K562 (cell line): ENCODE measurements around the gene RAB40B. TPM values are rescaled to one million over a fixed set of nuclear protein-coding genes. Genes with fewer than 3 reads are reported as not detected.
A peak's percentile ranks its signal among the peaks of the same experiment; 100 is the strongest.
"Not testable (repeated sequence)": the region's sequence is repeated elsewhere in the genome, so short reads cannot be mapped to it uniquely, and the experiment has no call there.

ENCODE experiments used
- ATAC-seq: fragments of 200-7000 bp; cut with Tn5 transposase; 3 replicates; pipeline ENCODE4 v1.9.1; 2020; ENCODE audit warnings: moderate library complexity
- BruUV-seq: library from RNA; stranded (reverse); fragments of 400-500 nt; replicated peaks from 2 replicates; lab custom pipeline; 2021; lab: Mats Ljungman, UMichigan
- CTCF ChIA-PET: fragments of 300-600 bp; formaldehyde crosslinking; extraction: SDS; loops from one replicate; lab custom pipeline; 2021; ENCODE audit warnings: low intra/inter-chr PET ratio; lab: Yijun Ruan, JAX
- POLR2A ChIA-PET: fragments of 300-600, 350-650 bp; sonication (Branson Sonifier 250); formaldehyde crosslinking; extraction: SDS; loops from one replicate; lab custom pipeline; 2021; ENCODE audit warnings: antibody characterized with exemption, inconsistent platforms; lab: Yijun Ruan, JAX
- DNase-seq, 4 experiments: peaks; one replicate each; pipeline versions ENCODE4 v3.0.0 to v3.0.0-alpha.2; 2011 to 2018; ENCODE audit warnings: low spot score in 3 of 4, mixed read lengths in 3 of 4; ENCODE audit errors: extremely low read depth in 1 of 4
- FAIRE-seq: peaks from 2 replicates; lab custom pipeline; 2011; peaks lifted over from hg19 to GRCh38; lab: Jason Lieb, UNC
- H2AFZ ChIP-seq: 2 replicates; pipeline ENCODE4 v1.6.0; 2011; ENCODE audit warnings: low read depth, low read length, control low read depth, inconsistent platforms
- H3K27ac ChIP-seq: fragments of 200-600 bp; 3 replicates; pipeline ENCODE4 v1.8.0; 2011; ENCODE audit warnings: low read depth, mild to moderate bottlenecking, control low read depth, inconsistent platforms, low read length, moderate library complexity, mixed read lengths; ENCODE audit errors: extremely low read depth
- H3K27me3 ChIP-seq, 2 experiments: fragments of 300-600 bp in 1 of 2; 2 replicates in 1 of 2; 3 replicates in 1 of 2; pipeline versions ENCODE4 v1.6.0 to v1.8.0; 2011; ENCODE audit warnings: inconsistent platforms in 2 of 2, low read length in 2 of 2, mild to moderate bottlenecking in 1 of 2, mixed read lengths in 1 of 2, moderate library complexity in 1 of 2; ENCODE audit not compliant: control insufficient read depth in 2 of 2, insufficient read depth in 2 of 2
- H3K36me3 ChIP-seq: fragments of 300-600 bp; 3 replicates; pipeline ENCODE4 v1.8.0; 2011; ENCODE audit warnings: mild to moderate bottlenecking, low read length, inconsistent platforms; ENCODE audit not compliant: control insufficient read depth, insufficient read depth
- H3K4me1 ChIP-seq, 2 experiments: fragments of 200-600 bp in 1 of 2; replicated peaks in 1 of 2; 2 replicates in 1 of 2; 3 replicates in 1 of 2; pipeline versions ENCODE4 v1.5.1 to v1.8.0; 2011; ENCODE audit warnings: inconsistent platforms in 2 of 2, low read length in 2 of 2, mild to moderate bottlenecking in 1 of 2, mixed read lengths in 1 of 2, moderate library complexity in 1 of 2; ENCODE audit not compliant: control insufficient read depth in 2 of 2, insufficient read depth in 2 of 2
- H3K4me2 ChIP-seq: 2 replicates; pipeline ENCODE4 v1.6.1; 2011; ENCODE audit warnings: low read length, control low read depth, inconsistent platforms, mixed read lengths; ENCODE audit not compliant: insufficient read depth
- H3K4me3 ChIP-seq: fragments of 200-600 bp; sonication (generic), shearing (Covaris generic); 2 replicates; pipeline ENCODE4 v1.5.1; 2016; ENCODE audit warnings: control low read depth, inconsistent platforms
- H3K79me2 ChIP-seq: fragments of 200-600 bp; 3 replicates; pipeline ENCODE4 v1.8.0; 2011; ENCODE audit warnings: low read length, inconsistent platforms; ENCODE audit not compliant: control insufficient read depth, insufficient read depth
- H3K9ac ChIP-seq, 2 experiments: 2 replicates each; pipeline versions ENCODE4 v1.6.0 to v1.6.1; 2011; ENCODE audit warnings: low read depth in 2 of 2, low read length in 2 of 2, control low read depth in 1 of 2, inconsistent platforms in 1 of 2, mild to moderate bottlenecking in 1 of 2, mixed read lengths in 1 of 2; ENCODE audit not compliant: insufficient read depth in 1 of 2
- H3K9me1 ChIP-seq: one replicate; pipeline ENCODE4 v1.6.0; 2011; ENCODE audit warnings: inconsistent platforms, mild to moderate bottlenecking, low read length, moderate library complexity; ENCODE audit not compliant: control insufficient read depth, insufficient read depth
- H3K9me3 ChIP-seq: replicated peaks from 2 replicates; pipeline ENCODE4 v1.5.1; 2011; ENCODE audit warnings: low read depth, low read length, inconsistent platforms; ENCODE audit not compliant: control insufficient read depth, insufficient read depth
- H4K20me1 ChIP-seq: replicated peaks from 2 replicates; pipeline ENCODE4 v1.6.1; 2011; ENCODE audit warnings: low read length, inconsistent platforms, mixed read lengths; ENCODE audit not compliant: control insufficient read depth, insufficient read depth
- JUNB ChIP-seq: fragments of 450-650 bp; formaldehyde crosslinking; conservative IDR thresholded peaks from 2 replicates; pipeline ENCODE4 v1.4.0; 2020; ENCODE audit warnings: mild to moderate bottlenecking
- POLR2G ChIP-seq: fragments of 200-400 bp; formaldehyde crosslinking; IDR thresholded peaks from 2 replicates; pipeline ENCODE4 v1.6.1; 2017; ENCODE audit warnings: low read depth, mild to moderate bottlenecking, antibody characterized with exemption, low read length, moderate library complexity
- RBFOX2 ChIP-seq: fragments of 200-400 bp; formaldehyde crosslinking; IDR thresholded peaks from 2 replicates; pipeline ENCODE4 v1.6.1; 2017; ENCODE audit warnings: low read depth, mild to moderate bottlenecking, low read length, moderate library complexity
- SAFB ChIP-seq: fragments of 200-400 bp; formaldehyde crosslinking; IDR thresholded peaks from 2 replicates; pipeline ENCODE4 v1.6.1; 2017; ENCODE audit warnings: low read depth, low read length, borderline replicate concordance
- ZNF263 ChIP-seq: sonication (generic); formaldehyde crosslinking; IDR thresholded peaks from 2 replicates; pipeline ENCODE4 v1.8.0; 2022; ENCODE audit warnings: mild to moderate bottlenecking, missing genetic modification reagents, borderline replicate concordance
- WGBS: fragments of 100-300 bp; shearing (Covaris generic); methylation state at CpG from one replicate; pipeline ENCODE4 v1.1.6; 2016; ENCODE audit warnings: low coverage, mixed read lengths; ENCODE audit not compliant: insufficient coverage; ENCODE audit errors: missing lambda C conversion rate; 5-methylcytosine and 5-hydroxymethylcytosine counted together
- in situ Hi-C: fragments of 300-500 bp; cut with MboI; formaldehyde crosslinking; loops from 4 replicates; pipeline ENCODE4 v1.15.0; 2018; ENCODE audit warnings: inconsistent platforms, mixed read lengths
- intact Hi-C: fragments of 100-400 bp; cut with micrococcal nuclease; formaldehyde crosslinking; loops from 2 replicates; pipeline ENCODE4 v1.14.2; 2022
- polyA plus RNA-seq, 8 experiments: library from polyadenylated mRNA; depleted of rRNA in 4 of 8; stranded (reverse) in 5 of 8; unstranded in 3 of 8; fragments of >200 nt; fragmentation: Nextera tagmentation in 2 of 8; fragmentation: Illumina TruSeq in 1 of 8; extraction: Ambion mirVana in 2 of 8; extraction: Trizol in 1 of 8; gene quantifications; 2 replicates each; pipeline versions ENCODE4 v1.2.1 to v1.2.3, GENCODE V29; 2011 to 2014; ENCODE audit warnings: inconsistent platforms in 1 of 8, missing spikeins in 1 of 8
- total RNA-seq, 7 experiments: library from RNA; depleted of rRNA in 6 of 7; stranded (reverse); fragments of >200 nt in 6 of 7; fragmentation: Illumina TruSeq in 2 of 7; extraction: Trizol in 2 of 7; gene quantifications; 2 replicates each; pipeline versions ENCODE4 v1.2.1 to v1.2.3, GENCODE V29; 2011 to 2021; ENCODE audit warnings: low replicate concordance in 1 of 7
- TF ChIP-seq, protein P1 (sequence below), 2 experiments: fragments of 450-650 bp; IDR thresholded peaks; 2 replicates each; pipeline ENCODE4 v1.6.1; 2016

RAB40B gene
- total and polyA plus RNA-seq, 9 of the 15 experiments (the other 6 are each of a cell fraction or from before 2014, with no cell fraction given): 0.13 to 4.6 (median 1.4) TPM

DNA sequence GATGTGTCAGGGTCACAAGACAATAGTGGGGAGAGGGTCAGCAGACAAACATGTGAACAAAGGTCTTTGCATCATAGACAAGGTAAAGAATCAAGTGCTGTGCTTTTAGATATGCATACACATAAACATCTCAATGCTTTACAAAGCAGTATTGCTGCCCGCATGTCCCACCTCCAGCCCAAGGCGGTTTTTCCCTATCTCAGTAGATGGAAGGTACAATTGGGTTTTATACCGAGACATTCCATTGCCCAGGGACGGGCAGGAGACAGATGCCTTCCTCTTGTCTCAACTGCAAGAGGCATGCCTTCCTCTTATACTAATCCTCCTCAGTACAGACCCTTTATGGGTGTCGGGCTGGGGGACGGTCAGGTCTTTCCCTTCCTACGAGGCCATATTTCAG lies 46.2 kb upstream of the RAB40B start:
- intact Hi-C loops, H2AFZ ChIP-seq, H3K4me1 ChIP-seq, H3K9ac ChIP-seq, H3K9me1 ChIP-seq, DNase-seq, ATAC-seq, BruUV-seq, H3K79me2 ChIP-seq, H3K4me3 ChIP-seq, CTCF ChIA-PET, in situ Hi-C loops, H3K4me2 ChIP-seq, H3K27ac ChIP-seq, H3K27me3 ChIP-seq, FAIRE-seq, POLR2A ChIA-PET, H4K20me1 ChIP-seq: not testable (repeated sequence)
- Histone ChIP-seq H3K36me3 (peaks cover 49% of the 10 kb centered on the region), H3K9me3 (peaks cover 32% of the 10 kb centered on the region)
- WGBS: 66% methylated on average over 6 of the region's 7 CpGs

DNA sequence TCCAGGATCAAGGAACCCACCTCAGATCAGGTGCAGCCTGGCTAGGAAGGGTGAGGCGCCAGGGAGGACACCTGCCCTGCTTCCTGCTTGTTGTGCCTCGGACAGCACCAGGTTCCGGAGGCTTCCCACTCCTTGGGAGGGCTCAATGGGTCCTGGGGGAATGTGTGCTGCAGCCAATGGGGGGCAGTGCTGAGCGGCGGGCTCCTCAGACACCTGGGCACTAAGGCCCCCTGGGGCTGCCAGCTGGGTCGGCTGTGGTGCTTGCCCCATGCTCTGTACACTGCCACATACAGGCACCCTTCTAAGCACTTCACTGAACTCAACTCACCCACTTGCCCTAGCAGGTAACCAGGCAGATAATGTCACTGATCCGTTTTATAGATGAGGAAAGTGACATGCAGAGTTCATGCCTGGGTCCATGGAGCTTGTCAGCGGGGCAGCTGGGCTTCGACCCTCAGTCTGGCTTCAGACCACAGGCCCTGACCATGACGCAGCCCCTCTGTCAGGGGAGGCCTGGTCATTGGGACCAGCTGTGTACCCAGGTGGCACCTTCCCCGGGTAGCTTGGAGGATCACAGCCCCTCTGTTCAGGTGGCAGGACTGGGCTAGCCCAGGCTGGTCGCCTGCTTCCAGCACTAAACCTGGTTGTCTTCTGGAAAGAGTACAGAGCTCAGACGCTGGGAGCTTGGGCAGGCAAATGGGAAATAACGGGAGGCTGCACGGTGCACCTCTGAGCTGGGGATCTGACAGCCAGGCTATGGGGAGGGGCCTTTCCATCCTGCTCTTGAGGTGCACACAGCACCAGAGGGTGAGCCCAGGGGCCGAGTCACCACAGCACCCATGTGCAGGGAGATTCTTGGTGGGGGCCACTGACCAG lies 45.1 kb upstream of the RAB40B start:
- ATAC-seq (no peak), DNase-seq (no peak), FAIRE-seq (no peak)
- no TSS peak for BruUV-seq
- peaks cover 49% of the 10 kb centered on the region for H3K36me3 ChIP-seq
- H4K20me1 ChIP-seq: no peaks in the 10 kb centered on the region
- H3K9me1 ChIP-seq: no peaks in the 10 kb centered on the region
- H3K27me3 ChIP-seq: no peaks in the 10 kb centered on the region
- H3K4me3 ChIP-seq: no peak overlapping the region
- no peak overlapping the region for H3K4me2 ChIP-seq
- H3K4me1 ChIP-seq: peaks cover under 1 to 9% of the 10 kb centered on the region in 2 experiments; a peak in 4 of 5 replicates
- H2AFZ ChIP-seq: no peak overlapping the region
- H3K79me2 ChIP-seq: no peaks in the 10 kb centered on the region
- TF ChIP-seq ZNF263 (CRISPR knock-in tag) (no peak), POLR2G (0 out of 2 replicates have a peak, but pooled peaks have one; percentile 12), RBFOX2 (peak; percentile 36; the same call in 1 of the 2 replicates), JUNB (CRISPR knock-in tag) (no peak), SAFB (no peak)
- TF ChIP-seq, protein P1, sequence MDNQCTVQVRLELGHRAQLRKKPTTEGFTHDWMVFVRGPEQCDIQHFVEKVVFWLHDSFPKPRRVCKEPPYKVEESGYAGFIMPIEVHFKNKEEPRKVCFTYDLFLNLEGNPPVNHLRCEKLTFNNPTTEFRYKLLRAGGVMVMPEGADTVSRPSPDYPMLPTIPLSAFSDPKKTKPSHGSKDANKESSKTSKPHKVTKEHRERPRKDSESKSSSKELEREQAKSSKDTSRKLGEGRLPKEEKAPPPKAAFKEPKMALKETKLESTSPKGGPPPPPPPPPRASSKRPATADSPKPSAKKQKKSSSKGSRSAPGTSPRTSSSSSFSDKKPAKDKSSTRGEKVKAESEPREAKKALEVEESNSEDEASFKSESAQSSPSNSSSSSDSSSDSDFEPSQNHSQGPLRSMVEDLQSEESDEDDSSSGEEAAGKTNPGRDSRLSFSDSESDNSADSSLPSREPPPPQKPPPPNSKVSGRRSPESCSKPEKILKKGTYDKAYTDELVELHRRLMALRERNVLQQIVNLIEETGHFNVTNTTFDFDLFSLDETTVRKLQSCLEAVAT (IDR thresholded peaks at IDR 0.05): no peak
- ChIA-PET CTCF (no interaction called here), POLR2A (interaction anchor here (0.6 kb wide), 1 partner anchor 426 kb away, joined by 3 read pairs; no protein-coding TSS in a partner anchor)
- in situ Hi-C loops (no loop called here), intact Hi-C loops (no loop called here)
- peaks cover 30% of the 10 kb centered on the region for H3K9me3 ChIP-seq
- H3K27ac ChIP-seq: no peak overlapping the region
- WGBS: 77% methylated on average over 16 of the region's 16 CpGs
- H3K9ac ChIP-seq: no peak overlapping the region
